ENCODE results near the gene ZNF701. TPM values are rescaled to one million over a fixed set of nuclear protein-coding genes. Genes with fewer than 3 reads are reported as not detected.
"Not testable (repeated sequence)": the region's sequence is repeated elsewhere in the genome, so short reads cannot be mapped to it uniquely, and the experiment has no call there.

ZNF701 gene
- total RNA-seq, 1 experiment from 2014 or later, result not detected

DNA sequence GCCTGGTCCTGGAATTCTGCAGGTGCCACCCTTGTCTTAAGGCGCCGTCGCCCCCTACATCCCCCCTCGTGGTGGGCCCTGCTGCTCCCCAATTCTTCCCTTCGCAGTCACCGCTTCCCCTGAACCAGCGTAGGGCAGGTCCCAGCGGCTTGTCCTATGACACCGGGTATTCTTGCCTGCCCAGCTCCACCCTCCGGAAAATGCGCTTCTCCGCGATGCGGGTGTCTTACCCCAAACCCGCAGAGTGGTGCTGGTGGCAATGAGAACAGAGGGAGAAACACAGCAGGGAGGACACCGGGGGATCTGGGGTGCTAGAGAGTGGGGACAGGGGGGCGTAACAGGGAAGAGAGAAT is 33.7 kb upstream of the ZNF701 start:
- no peak overlapping the region for H3K4me3 Mint-ChIP-seq (ENCODE audit: low read depth, unreplicated experiment)
- intact Hi-C loops (cut with micrococcal nuclease; ENCODE audit: unreplicated experiment), result no loop called here
- CTCF ChIA-PET, result no interaction called here

DNA sequence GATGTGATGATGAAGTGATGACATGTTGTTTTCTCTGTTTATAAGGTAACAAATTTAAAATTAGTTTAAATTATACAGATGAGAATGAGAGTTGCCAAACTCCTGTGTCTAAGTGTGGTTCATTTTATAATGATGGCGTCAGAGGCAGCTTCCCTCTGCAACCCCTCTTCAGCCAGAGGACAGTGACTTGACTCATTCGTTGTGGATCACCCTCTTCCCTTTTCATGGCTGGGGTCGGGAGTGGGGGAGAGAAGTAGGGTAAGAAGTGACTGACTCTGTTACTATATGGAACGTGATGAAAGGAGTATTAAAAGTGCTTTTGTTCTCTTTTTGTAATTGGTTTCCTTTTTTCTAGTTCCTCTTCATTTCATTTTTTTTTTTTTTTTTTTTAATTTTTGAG is 31.3 kb upstream of the ZNF701 start:
- intact Hi-C loops (cut with micrococcal nuclease; ENCODE audit: unreplicated experiment); H3K27me3 Mint-ChIP-seq (ENCODE audit: unreplicated experiment); H3K27ac Mint-ChIP-seq (ENCODE audit: unreplicated experiment); H3K4me1 Mint-ChIP-seq (ENCODE audit: low read depth, unreplicated experiment); H3K36me3 Mint-ChIP-seq (ENCODE audit: insufficient read depth, unreplicated experiment); BruUV-seq (replicated peaks); H3K4me3 Mint-ChIP-seq (ENCODE audit: low read depth, unreplicated experiment); DNase-seq: not testable (repeated sequence)
- H3K9me3 Mint-ChIP-seq (ENCODE audit: low read depth, unreplicated experiment), result peaks cover 20% of the 10 kb centered on the region
- CTCF ChIA-PET, result interaction anchor here (1.1 kb wide), 1 partner anchor 374 kb away, joined by 3 read pairs; no protein-coding TSS in a partner anchor

More for the DNA sequence above, 33.7 kb upstream of the ZNF701 start:
- no TSS peak for BruUV-seq (replicated peaks)
- Mint-ChIP-seq H3K36me3 (ENCODE audit: insufficient read depth, unreplicated experiment) (no peaks in the 10 kb centered on the region), H3K9me3 (ENCODE audit: low read depth, unreplicated experiment) (peaks cover 17% of the 10 kb centered on the region), H3K27ac (ENCODE audit: unreplicated experiment) (no peak overlapping the region), H3K27me3 (ENCODE audit: unreplicated experiment) (no peaks in the 10 kb centered on the region), H3K4me1 (ENCODE audit: low read depth, unreplicated experiment) (no peaks in the 10 kb centered on the region)
- DNase-seq, result no peak
- TF ChIP-seq, protein P1, sequence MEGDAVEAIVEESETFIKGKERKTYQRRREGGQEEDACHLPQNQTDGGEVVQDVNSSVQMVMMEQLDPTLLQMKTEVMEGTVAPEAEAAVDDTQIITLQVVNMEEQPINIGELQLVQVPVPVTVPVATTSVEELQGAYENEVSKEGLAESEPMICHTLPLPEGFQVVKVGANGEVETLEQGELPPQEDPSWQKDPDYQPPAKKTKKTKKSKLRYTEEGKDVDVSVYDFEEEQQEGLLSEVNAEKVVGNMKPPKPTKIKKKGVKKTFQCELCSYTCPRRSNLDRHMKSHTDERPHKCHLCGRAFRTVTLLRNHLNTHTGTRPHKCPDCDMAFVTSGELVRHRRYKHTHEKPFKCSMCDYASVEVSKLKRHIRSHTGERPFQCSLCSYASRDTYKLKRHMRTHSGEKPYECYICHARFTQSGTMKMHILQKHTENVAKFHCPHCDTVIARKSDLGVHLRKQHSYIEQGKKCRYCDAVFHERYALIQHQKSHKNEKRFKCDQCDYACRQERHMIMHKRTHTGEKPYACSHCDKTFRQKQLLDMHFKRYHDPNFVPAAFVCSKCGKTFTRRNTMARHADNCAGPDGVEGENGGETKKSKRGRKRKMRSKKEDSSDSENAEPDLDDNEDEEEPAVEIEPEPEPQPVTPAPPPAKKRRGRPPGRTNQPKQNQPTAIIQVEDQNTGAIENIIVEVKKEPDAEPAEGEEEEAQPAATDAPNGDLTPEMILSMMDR (IDR thresholded peaks at IDR 0.05; ENCODE audit: unreplicated experiment), result no peak

DNA sequence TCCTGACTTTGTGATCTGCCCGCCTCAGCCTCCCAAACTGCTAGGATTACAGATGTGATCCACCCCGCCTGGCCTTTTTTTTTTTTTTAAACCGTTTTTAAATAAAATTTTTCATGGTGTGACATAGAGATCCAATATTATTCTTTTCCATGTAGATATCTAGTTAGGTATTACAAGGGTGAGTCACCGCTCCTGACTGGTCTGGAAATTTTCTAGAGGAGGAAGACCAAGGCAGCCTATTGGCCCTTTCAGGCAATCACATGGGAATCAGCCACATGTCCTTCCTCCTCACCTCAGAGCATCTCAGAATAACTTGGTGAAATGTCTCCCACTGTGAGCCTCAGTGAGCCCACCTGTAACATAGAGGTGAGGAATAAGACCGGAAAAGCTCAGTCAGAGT is 28.9 kb upstream of the ZNF701 start:
- H3K4me3 Mint-ChIP-seq (ENCODE audit: low read depth, unreplicated experiment); BruUV-seq (replicated peaks); H3K36me3 Mint-ChIP-seq (ENCODE audit: insufficient read depth, unreplicated experiment); CTCF ChIA-PET; H3K27ac Mint-ChIP-seq (ENCODE audit: unreplicated experiment); intact Hi-C loops (cut with micrococcal nuclease; ENCODE audit: unreplicated experiment); H3K27me3 Mint-ChIP-seq (ENCODE audit: unreplicated experiment); H3K4me1 Mint-ChIP-seq (ENCODE audit: low read depth, unreplicated experiment); DNase-seq: not testable (repeated sequence)
- H3K9me3 Mint-ChIP-seq (ENCODE audit: low read depth, unreplicated experiment), result peaks cover 20% of the 10 kb centered on the region

DNA sequence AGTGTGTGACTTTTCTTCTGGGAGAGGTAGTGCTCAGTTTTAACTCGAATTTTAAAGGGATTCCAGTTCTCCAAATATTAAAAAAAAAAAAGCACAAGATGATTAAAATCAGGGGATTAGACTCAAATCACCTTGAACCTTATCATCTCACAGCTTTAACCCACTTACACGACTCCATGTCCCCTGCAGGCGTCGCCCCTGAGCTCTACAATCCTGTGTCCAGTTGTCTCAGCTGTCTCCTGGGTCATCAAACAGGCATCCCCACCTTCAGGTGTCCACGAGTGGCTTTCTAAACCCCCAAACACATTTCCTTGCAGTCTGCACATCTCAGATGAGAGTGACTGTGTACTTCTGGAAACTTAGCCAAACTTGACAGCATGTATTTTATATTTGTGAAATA is 28.5 kb upstream of the ZNF701 start:
- BruUV-seq (replicated peaks), result no TSS peak
- H3K4me3 Mint-ChIP-seq (ENCODE audit: low read depth, unreplicated experiment), result no peak overlapping the region
- CTCF ChIA-PET, result no interaction called here
- no peak for DNase-seq
- no peaks in the 10 kb centered on the region for H3K4me1 Mint-ChIP-seq (ENCODE audit: low read depth, unreplicated experiment)
- peaks cover 15% of the 10 kb centered on the region for H3K9me3 Mint-ChIP-seq (ENCODE audit: low read depth, unreplicated experiment)
- H3K36me3 Mint-ChIP-seq (ENCODE audit: insufficient read depth, unreplicated experiment), result no peaks in the 10 kb centered on the region
- intact Hi-C loops (cut with micrococcal nuclease; ENCODE audit: unreplicated experiment), result no loop called here
- H3K27me3 Mint-ChIP-seq (ENCODE audit: unreplicated experiment), result no peaks in the 10 kb centered on the region
- H3K27ac Mint-ChIP-seq (ENCODE audit: unreplicated experiment), result no peak overlapping the region
- TF ChIP-seq, protein P1 (IDR thresholded peaks at IDR 0.05; ENCODE audit: unreplicated experiment), result no peak

DNA sequence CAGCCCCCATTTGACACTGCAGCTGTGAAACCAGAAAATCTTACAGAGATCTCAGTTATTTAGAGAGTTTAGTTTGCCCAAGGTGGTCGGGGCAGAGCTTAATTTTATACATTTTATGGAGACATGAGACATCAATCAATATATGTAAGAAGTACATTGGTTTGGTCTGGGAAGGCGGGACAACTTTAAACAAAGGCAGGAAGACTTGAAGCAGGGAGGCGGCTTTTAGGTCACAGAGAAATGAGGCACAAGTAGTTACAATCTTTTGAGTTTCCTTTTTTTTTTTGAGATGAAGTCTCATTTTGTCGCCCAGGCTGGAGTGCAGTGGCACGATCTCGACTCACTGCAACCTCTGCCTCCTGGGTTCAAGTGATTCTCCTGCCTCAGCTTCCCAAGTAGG is 27.5 kb upstream of the ZNF701 start:
- H3K9me3 Mint-ChIP-seq (ENCODE audit: low read depth, unreplicated experiment); CTCF ChIA-PET; H3K4me3 Mint-ChIP-seq (ENCODE audit: low read depth, unreplicated experiment); H3K36me3 Mint-ChIP-seq (ENCODE audit: insufficient read depth, unreplicated experiment); H3K27ac Mint-ChIP-seq (ENCODE audit: unreplicated experiment); DNase-seq; H3K4me1 Mint-ChIP-seq (ENCODE audit: low read depth, unreplicated experiment); BruUV-seq (replicated peaks); H3K27me3 Mint-ChIP-seq (ENCODE audit: unreplicated experiment); intact Hi-C loops (cut with micrococcal nuclease; ENCODE audit: unreplicated experiment): not testable (repeated sequence)

DNA sequence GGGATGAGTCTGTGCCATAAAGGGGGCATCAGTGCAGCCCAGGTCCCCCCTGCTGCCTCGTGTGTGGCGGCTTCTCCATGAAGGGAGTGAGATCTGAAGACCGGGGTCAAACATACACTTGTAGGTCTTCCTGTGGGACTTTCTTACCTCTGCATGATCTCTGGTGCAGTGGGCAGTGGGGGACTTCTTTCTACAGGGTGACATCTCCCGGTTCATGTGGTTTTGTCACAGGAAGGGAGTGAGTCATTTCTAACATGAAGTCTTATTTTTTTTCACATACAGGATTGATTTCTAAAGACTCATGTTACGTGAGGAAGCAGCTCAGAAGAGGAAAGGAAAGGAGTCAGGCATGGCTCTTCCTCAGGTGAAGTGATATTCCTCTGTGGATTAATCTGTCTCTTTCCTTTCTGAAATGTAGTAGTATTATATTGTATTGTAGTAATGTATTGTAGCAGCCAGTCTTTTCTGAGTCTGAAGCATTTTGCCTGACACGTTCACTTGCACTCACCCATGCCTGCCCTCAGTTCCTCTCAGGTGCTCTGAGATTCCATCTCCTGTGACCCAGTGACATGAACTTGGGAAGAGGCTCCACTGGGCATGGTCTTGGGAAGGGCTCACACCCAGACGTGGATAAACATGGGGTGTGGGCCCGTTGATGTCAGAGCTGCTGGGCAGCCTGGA is 27.0 kb upstream of the ZNF701 start:
- no TSS peak for BruUV-seq (replicated peaks)

More for the DNA sequence above, 27.0 kb upstream of the ZNF701 start:
- intact Hi-C loops (cut with micrococcal nuclease; ENCODE audit: unreplicated experiment), result no loop called here
- no peaks in the 10 kb centered on the region for H3K4me1 Mint-ChIP-seq (ENCODE audit: low read depth, unreplicated experiment)
- H3K27ac Mint-ChIP-seq (ENCODE audit: unreplicated experiment), result no peak overlapping the region
- H3K36me3 Mint-ChIP-seq (ENCODE audit: insufficient read depth, unreplicated experiment), result no peaks in the 10 kb centered on the region
- CTCF ChIA-PET, result no interaction called here
- DNase-seq, result no peak
- TF ChIP-seq, protein P1 (IDR thresholded peaks at IDR 0.05; ENCODE audit: unreplicated experiment), result no peak
- H3K27me3 Mint-ChIP-seq (ENCODE audit: unreplicated experiment), result no peaks in the 10 kb centered on the region
- H3K4me3 Mint-ChIP-seq (ENCODE audit: low read depth, unreplicated experiment), result no peak overlapping the region
- H3K9me3 Mint-ChIP-seq (ENCODE audit: low read depth, unreplicated experiment), result peaks cover 9% of the 10 kb centered on the region

All from Calu3 (cell line).